H9 (cell line): ENCODE results near the gene ERP44. TPM values are rescaled to one million over a fixed set of nuclear protein-coding genes. Genes with fewer than 3 reads are reported as not detected.

Source experiments
- DNase-seq: peaks from one replicate; pipeline ENCODE4 v3.0.0-alpha.2; 2017
- H2AFZ ChIP-seq: one replicate; pipeline ENCODE4 v1.6.1; 2013; ENCODE audit warnings: mild to moderate bottlenecking, low read length, control low read depth, moderate library complexity
- H2AK5ac ChIP-seq: 2 replicates; pipeline ENCODE4 v1.6.1; 2013; ENCODE audit warnings: low read length, control low read depth, mixed read lengths; ENCODE audit not compliant: insufficient read length
- H2BK120ac ChIP-seq: one replicate; pipeline ENCODE4 v1.6.1; 2013; ENCODE audit warnings: low read depth, mild to moderate bottlenecking, low read length, control low read depth, inconsistent platforms; ENCODE audit not compliant: poor library complexity, severe bottlenecking
- H2BK12ac ChIP-seq: 2 replicates; pipeline ENCODE4 v1.6.1; 2013; ENCODE audit warnings: low read length, control low read depth, mixed read lengths, low read depth; ENCODE audit not compliant: insufficient read length
- H2BK15ac ChIP-seq: 2 replicates; pipeline ENCODE4 v1.6.1; 2013; ENCODE audit warnings: low read depth, low read length, control low read depth
- H2BK20ac ChIP-seq: one replicate; pipeline ENCODE4 v1.6.1; 2013; ENCODE audit warnings: low read depth, mild to moderate bottlenecking, low read length, control low read depth, inconsistent platforms; ENCODE audit not compliant: poor library complexity, severe bottlenecking
- H2BK5ac ChIP-seq: 2 replicates; pipeline ENCODE4 v1.6.1; 2013; ENCODE audit warnings: low read length, control low read depth, mixed read lengths; ENCODE audit not compliant: insufficient read length
- H3K14ac ChIP-seq: 2 replicates; pipeline ENCODE4 v1.6.1; 2013; ENCODE audit warnings: low read length, control low read depth; ENCODE audit not compliant: insufficient read depth
- H3K18ac ChIP-seq: 2 replicates; pipeline ENCODE4 v1.6.1; 2013; ENCODE audit warnings: low read depth, mild to moderate bottlenecking, mixed read lengths, low read length, control low read depth; ENCODE audit not compliant: insufficient read length
- H3K23ac ChIP-seq: 2 replicates; pipeline ENCODE4 v1.6.1; 2013; ENCODE audit warnings: low read length, control low read depth, mixed read lengths, low read depth; ENCODE audit not compliant: insufficient read length
- H3K23me2 ChIP-seq: 2 replicates; pipeline ENCODE4 v1.6.1; 2013; ENCODE audit warnings: low read depth, mild to moderate bottlenecking, mixed read lengths, low read length, control low read depth; ENCODE audit not compliant: insufficient read length, poor library complexity, severe bottlenecking
- H3K27ac ChIP-seq: 2 replicates; pipeline ENCODE4 v1.5.1; 2013; ENCODE audit warnings: low read length, control low read depth, mixed read lengths, low read depth; ENCODE audit not compliant: insufficient read length
- H3K27me3 ChIP-seq: 2 replicates; pipeline ENCODE4 v1.6.1; 2013; ENCODE audit warnings: low read length, control low read depth, inconsistent platforms; ENCODE audit not compliant: insufficient read depth
- H3K4ac ChIP-seq: 2 replicates; pipeline ENCODE4 v1.6.1; 2013; ENCODE audit warnings: low read depth, mild to moderate bottlenecking, control low read depth, inconsistent platforms, low read length, moderate library complexity
- H3K4me1 ChIP-seq: 2 replicates; pipeline ENCODE4 v1.6.1; 2013; ENCODE audit warnings: low read length, control low read depth, inconsistent platforms; ENCODE audit not compliant: insufficient read depth
- H3K4me2 ChIP-seq: 2 replicates; pipeline ENCODE4 v1.6.1; 2013; ENCODE audit warnings: low read length, control low read depth, mixed read lengths; ENCODE audit not compliant: insufficient read length, insufficient read depth
- H3K56ac ChIP-seq: 2 replicates; pipeline ENCODE4 v1.6.1; 2013; ENCODE audit warnings: low read depth, mild to moderate bottlenecking, mixed read lengths, low read length, control low read depth; ENCODE audit not compliant: insufficient read length
- H3K79me1 ChIP-seq: 2 replicates; pipeline ENCODE4 v1.6.1; 2013; ENCODE audit warnings: low read depth, mild to moderate bottlenecking, moderate library complexity, low read length, control low read depth, inconsistent platforms; ENCODE audit not compliant: insufficient read depth, poor library complexity, severe bottlenecking
- H3K79me2 ChIP-seq: 2 replicates; pipeline ENCODE4 v1.6.1; 2013; ENCODE audit warnings: low read length, control low read depth, inconsistent platforms; ENCODE audit not compliant: insufficient read depth
- H3K9ac ChIP-seq: 2 replicates; pipeline ENCODE4 v1.6.1; 2013; ENCODE audit warnings: low read length, control low read depth, mixed read lengths; ENCODE audit not compliant: insufficient read length; ENCODE audit errors: extremely low read depth
- H3K9me3 ChIP-seq: one replicate; pipeline ENCODE4 v1.6.1; 2013; ENCODE audit warnings: low read depth, low read length, inconsistent platforms; ENCODE audit not compliant: control insufficient read depth
- H3T11ph ChIP-seq: one replicate; pipeline ENCODE4 v1.6.1; 2013; ENCODE audit warnings: mild to moderate bottlenecking, low read length, control low read depth, inconsistent platforms
- H4K20me1 ChIP-seq: one replicate; pipeline ENCODE4 v1.6.1; 2013; ENCODE audit not compliant: control insufficient read depth, insufficient read length, insufficient read depth
- H4K5ac ChIP-seq: 2 replicates; pipeline ENCODE4 v1.6.1; 2013; ENCODE audit warnings: low read depth, mild to moderate bottlenecking, mixed read lengths, low read length, control low read depth; ENCODE audit not compliant: insufficient read length
- H4K8ac ChIP-seq: replicated peaks from 2 replicates; pipeline ENCODE4 v1.6.1; 2013; ENCODE audit warnings: low read length, control low read depth, mixed read lengths, low read depth; ENCODE audit not compliant: insufficient read length
- H4K91ac ChIP-seq: 2 replicates; pipeline ENCODE4 v1.6.1; 2013; ENCODE audit warnings: low read depth, mild to moderate bottlenecking, moderate library complexity, mixed read lengths, low read length, control low read depth; ENCODE audit not compliant: insufficient read length
- H3K27ac Mint-ChIP-seq, 3 experiments: 2 replicates in 2 of 3; 3 replicates in 1 of 3; pipeline ENCODE4 v1.8.0; 2020 to 2021; ENCODE audit warnings: mixed read lengths in 3 of 3, mild to moderate bottlenecking in 1 of 3, moderate library complexity in 1 of 3
- H3K27me3 Mint-ChIP-seq: 2 replicates; pipeline ENCODE4 v1.8.0; 2021; ENCODE audit warnings: low read depth, mild to moderate bottlenecking, moderate library complexity, mixed read lengths
- H3K36me3 Mint-ChIP-seq, 3 experiments: 2 replicates in 2 of 3; 3 replicates in 1 of 3; pipeline ENCODE4 v1.8.0; 2020 to 2021; ENCODE audit warnings: low read depth in 3 of 3, mixed read lengths in 3 of 3; ENCODE audit not compliant: insufficient read depth in 1 of 3
- H3K4me1 Mint-ChIP-seq, 2 experiments: 2 replicates each; pipeline ENCODE4 v1.8.0; 2020; ENCODE audit warnings: mixed read lengths in 2 of 2
- H3K4me3 Mint-ChIP-seq, 2 experiments: 2 replicates in 1 of 2; 3 replicates in 1 of 2; pipeline ENCODE4 v1.8.0; 2020 to 2021; ENCODE audit warnings: mild to moderate bottlenecking in 2 of 2, mixed read lengths in 2 of 2, moderate library complexity in 1 of 2
- H3K9me3 Mint-ChIP-seq, 2 experiments: 2 replicates in 1 of 2; 3 replicates in 1 of 2; pipeline ENCODE4 v1.8.0; 2020; ENCODE audit warnings: mild to moderate bottlenecking in 2 of 2, mixed read lengths in 2 of 2, moderate library complexity in 1 of 2
- whole genome bisulfite sequencing: extraction: QIAGEN DNeasy Blood & Tissue Kit; methylation state at CpG from one replicate; pipeline ENCODE4 v1.1.7; 2013; ENCODE audit warnings: missing lambda C conversion rate, low lambda C conversion rate, mixed read lengths; ENCODE audit not compliant: insufficient read length; ENCODE audit errors: extremely low coverage; 5-methylcytosine and 5-hydroxymethylcytosine counted together
- total RNA-seq: library from RNA; stranded (reverse); gene quantifications from 2 replicates; pipeline ENCODE4 v1.2.1, GENCODE V29; 2021
- TF ChIP-seq, protein P1 (sequence below): fragments of 200-600 bp; sonication (generic); conservative IDR thresholded peaks from 3 replicates; pipeline ENCODE4 v1.8.0; 2021; ENCODE audit warnings: antibody characterized with exemption, mild to moderate bottlenecking

Gene ERP44
- total RNA-seq, 1 experiment from 2014 or later = 15.4 TPM

DNA sequence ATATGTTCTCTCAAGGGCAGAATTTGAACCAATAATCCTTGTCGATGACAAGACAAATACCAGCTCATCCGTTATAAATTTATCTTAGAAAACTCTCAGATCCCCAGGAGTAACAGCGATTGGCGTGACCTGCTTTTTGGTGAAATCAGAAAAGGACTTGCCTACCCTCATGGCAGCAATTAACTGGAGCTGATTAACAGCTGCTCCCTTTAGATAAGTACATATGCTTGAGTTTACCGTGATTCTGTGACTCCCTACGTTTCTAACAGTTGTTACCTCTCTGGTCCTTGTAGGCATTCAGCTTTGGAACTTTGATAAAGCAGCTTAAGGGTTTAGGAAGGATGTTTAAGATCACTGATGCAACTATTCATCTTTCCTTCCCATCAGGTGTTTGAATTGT, 2.8 kb upstream of the ERP44 start:
- Mint-ChIP-seq H3K4me1 (peaks cover 15 to 20% of the 10 kb centered on the region in 2 experiments), H3K27ac (no peak overlapping the region; a peak in 1 of 7 replicates), H3K27me3 (no peaks in the 10 kb centered on the region), H3K9me3 (no peaks in the 10 kb centered on the region), H3K4me3 (no peak overlapping the region), H3K36me3 (peaks cover 0 to 6% (median 0%) of the 10 kb centered on the region in 3 experiments; a peak in 2 of 7 replicates)
- Histone ChIP-seq H2BK120ac (no peak overlapping the region), H3K9ac (no peak overlapping the region), H3K79me2 (no peaks in the 10 kb centered on the region), H4K8ac (no peak overlapping the region), H4K20me1 (no peaks in the 10 kb centered on the region), H3K23ac (no peak overlapping the region), H3K18ac (no peak overlapping the region), H3K27me3 (no peaks in the 10 kb centered on the region), H2AK5ac (no peak overlapping the region), H3K56ac (no peak overlapping the region), H3K27ac (no peak overlapping the region), H2BK5ac (no peak overlapping the region), H3K4ac (no peak overlapping the region), H4K5ac (no peak overlapping the region), H4K91ac (no peak overlapping the region), H3K79me1 (no peaks in the 10 kb centered on the region), H3T11ph (no peak overlapping the region), H3K4me2 (no peak overlapping the region), H2BK15ac (no peak overlapping the region), H2BK12ac (no peak overlapping the region), H3K14ac (no peak overlapping the region), H2AFZ (no peak overlapping the region), H3K9me3 (no peaks in the 10 kb centered on the region), H3K4me1 (no peaks in the 10 kb centered on the region), H3K23me2 (peaks cover 5% of the 10 kb centered on the region), H2BK20ac (no peak overlapping the region)
- TF ChIP-seq, protein P1, sequence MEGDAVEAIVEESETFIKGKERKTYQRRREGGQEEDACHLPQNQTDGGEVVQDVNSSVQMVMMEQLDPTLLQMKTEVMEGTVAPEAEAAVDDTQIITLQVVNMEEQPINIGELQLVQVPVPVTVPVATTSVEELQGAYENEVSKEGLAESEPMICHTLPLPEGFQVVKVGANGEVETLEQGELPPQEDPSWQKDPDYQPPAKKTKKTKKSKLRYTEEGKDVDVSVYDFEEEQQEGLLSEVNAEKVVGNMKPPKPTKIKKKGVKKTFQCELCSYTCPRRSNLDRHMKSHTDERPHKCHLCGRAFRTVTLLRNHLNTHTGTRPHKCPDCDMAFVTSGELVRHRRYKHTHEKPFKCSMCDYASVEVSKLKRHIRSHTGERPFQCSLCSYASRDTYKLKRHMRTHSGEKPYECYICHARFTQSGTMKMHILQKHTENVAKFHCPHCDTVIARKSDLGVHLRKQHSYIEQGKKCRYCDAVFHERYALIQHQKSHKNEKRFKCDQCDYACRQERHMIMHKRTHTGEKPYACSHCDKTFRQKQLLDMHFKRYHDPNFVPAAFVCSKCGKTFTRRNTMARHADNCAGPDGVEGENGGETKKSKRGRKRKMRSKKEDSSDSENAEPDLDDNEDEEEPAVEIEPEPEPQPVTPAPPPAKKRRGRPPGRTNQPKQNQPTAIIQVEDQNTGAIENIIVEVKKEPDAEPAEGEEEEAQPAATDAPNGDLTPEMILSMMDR = no peak
- WGBS = no CpG with 5 or more reads among the region's 6 CpGs
- no peak for DNase-seq
